DND-41 (cell line): ENCODE measurements around the gene IQGAP2.

Experiments
- ATAC-seq: fragments of 200-7000 bp; cut with Tn5 transposase; 3 replicates; pipeline ENCODE4 v1.9.1; 2021; ENCODE audit warnings: low read depth; ENCODE audit not compliant: insufficient read depth
- DNase-seq: peaks from one replicate; pipeline ENCODE4 v3.0.0-alpha.2; 2020
- H2AFZ ChIP-seq: 2 replicates; pipeline ENCODE4 v1.6.0; 2012; ENCODE audit warnings: low read depth, low read length
- H3K27ac ChIP-seq: 2 replicates; pipeline ENCODE4 v1.5.1; 2012; ENCODE audit warnings: low read length, inconsistent platforms
- H3K27me3 ChIP-seq: fragments of 200-600 bp; sonication (generic); 2 replicates; pipeline ENCODE4 v1.6.0; 2012; ENCODE audit warnings: low read length, mild to moderate bottlenecking, inconsistent platforms; ENCODE audit not compliant: insufficient read depth, poor library complexity
- H3K36me3 ChIP-seq: 2 replicates; pipeline ENCODE4 v1.5.1; 2012; ENCODE audit warnings: low read length, inconsistent platforms; ENCODE audit not compliant: insufficient read depth
- H3K4me1 ChIP-seq: 2 replicates; pipeline ENCODE4 v1.5.1; 2012; ENCODE audit warnings: mild to moderate bottlenecking, low read length; ENCODE audit not compliant: insufficient read depth
- H3K4me2 ChIP-seq: 2 replicates; pipeline ENCODE4 v1.6.0; 2012; ENCODE audit warnings: mild to moderate bottlenecking, moderate library complexity, low read length, inconsistent platforms; ENCODE audit not compliant: insufficient read depth
- H3K4me3 ChIP-seq, 2 experiments: fragments of 200-600 bp in 1 of 2; shearing (Covaris generic) in 1 of 2; 2 replicates each; pipeline ENCODE4 v1.5.1; 2012 to 2016; ENCODE audit warnings: inconsistent platforms in 2 of 2, low read length in 2 of 2, mild to moderate bottlenecking in 2 of 2, low read depth in 1 of 2, moderate library complexity in 1 of 2
- H3K79me2 ChIP-seq: 2 replicates; pipeline ENCODE4 v1.6.0; 2012; ENCODE audit warnings: low read length, inconsistent platforms; ENCODE audit not compliant: insufficient read depth
- H3K9ac ChIP-seq: 2 replicates; pipeline ENCODE4 v1.6.0; 2012; ENCODE audit warnings: low read depth, mild to moderate bottlenecking, inconsistent platforms, low read length, moderate library complexity
- H3K9me3 ChIP-seq: 2 replicates; pipeline ENCODE4 v1.5.1; 2012; ENCODE audit warnings: low read length, moderate library complexity, mild to moderate bottlenecking, inconsistent platforms; ENCODE audit not compliant: insufficient read depth, severe bottlenecking
- H4K20me1 ChIP-seq: 2 replicates; pipeline ENCODE4 v1.6.0; 2012; ENCODE audit warnings: low read length; ENCODE audit not compliant: insufficient read depth
- CTCF ChIP-seq: IDR thresholded peaks from 2 replicates; pipeline ENCODE4 v1.5.1; 2012; ENCODE audit warnings: borderline replicate concordance, low read length, moderate library complexity, mild to moderate bottlenecking; ENCODE audit not compliant: poor library complexity, severe bottlenecking; ENCODE audit errors: extremely low read depth
- EZH2 ChIP-seq: IDR thresholded peaks from 3 replicates; pipeline ENCODE4 v1.6.1; 2012; ENCODE audit warnings: borderline replicate concordance, low read depth, mild to moderate bottlenecking, moderate library complexity, low read length, inconsistent platforms; ENCODE audit not compliant: severe bottlenecking

IQGAP2 gene

GRCh38 chr5:76527685-76528161 lies 124.6 kb downstream of the IQGAP2 start:
- H2AFZ ChIP-seq = no peak overlapping the region
- no peaks in the 10 kb centered on the region for H3K4me1 ChIP-seq
- no peaks in the 10 kb centered on the region for H4K20me1 ChIP-seq
- no peaks in the 10 kb centered on the region for H3K36me3 ChIP-seq
- ATAC-seq (no peak), DNase-seq (no peak)
- H3K79me2 ChIP-seq = no peaks in the 10 kb centered on the region
- H3K9ac ChIP-seq = no peak overlapping the region
- no peak for TF ChIP-seq EZH2
- TF ChIP-seq CTCF = no peak
- H3K27ac ChIP-seq = no peak overlapping the region
- H3K4me3 ChIP-seq = no peak overlapping the region
- H3K27me3 ChIP-seq = no peaks in the 10 kb centered on the region
- no peak overlapping the region for H3K4me2 ChIP-seq
- no peaks in the 10 kb centered on the region for H3K9me3 ChIP-seq

GRCh38 chr5:76528547-76529331 lies 125.7 kb downstream of the IQGAP2 start:
- Histone ChIP-seq H3K9ac (no peak overlapping the region), H3K9me3 (no peaks in the 10 kb centered on the region), H2AFZ (no peak overlapping the region), H3K79me2 (no peaks in the 10 kb centered on the region), H3K36me3 (no peaks in the 10 kb centered on the region), H3K4me1 (no peaks in the 10 kb centered on the region), H3K27ac (no peak overlapping the region), H4K20me1 (no peaks in the 10 kb centered on the region), H3K4me2 (no peak overlapping the region), H3K27me3 (no peaks in the 10 kb centered on the region), H3K4me3 (no peak overlapping the region)
- ATAC-seq (no peak), DNase-seq (no peak)
- TF ChIP-seq EZH2 (no peak), CTCF (no peak)

- Histone ChIP-seq H3K9ac (no peak overlapping the region), H3K4me1 (no peaks in the 10 kb centered on the region), H3K27me3 (no peaks in the 10 kb centered on the region), H3K4me3 (no peak overlapping the region), H3K36me3 (no peaks in the 10 kb centered on the region), H3K4me2 (no peak overlapping the region), H3K79me2 (no peaks in the 10 kb centered on the region), H2AFZ (no peak overlapping the region), H3K27ac (no peak overlapping the region), H4K20me1 (no peaks in the 10 kb centered on the region), H3K9me3 (no peaks in the 10 kb centered on the region)
- ATAC-seq (no peak), DNase-seq (no peak)
- TF ChIP-seq EZH2 (no peak), CTCF (no peak)
These were observed 126.6 kb downstream of the IQGAP2 start for GRCh38 chr5:76529464-76530344.
